Measurements from ENCODE around the gene PDE1A.

DNA sequence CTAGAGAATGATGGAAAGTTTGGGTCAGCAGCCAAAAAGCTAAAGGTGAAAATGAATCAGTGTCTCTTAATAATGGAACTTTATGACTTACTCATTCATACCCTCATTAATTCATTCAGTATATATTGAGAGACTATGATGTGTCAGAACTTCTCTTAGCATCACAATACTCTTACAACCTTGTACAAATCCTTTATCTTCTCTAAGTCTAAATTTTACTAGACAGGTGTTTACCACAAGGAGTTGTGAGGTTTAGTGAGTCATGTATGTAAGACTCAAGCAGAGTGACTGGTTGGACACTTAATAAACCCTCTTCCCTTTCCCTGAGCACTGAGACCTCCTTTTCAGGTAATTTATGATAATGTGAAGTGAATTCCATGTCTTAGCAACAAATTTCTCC, 311.6 kb downstream of the PDE1A start:
- TF ChIP-seq POLR2A (IDR thresholded peaks at IDR 0.05), result no peak
- TF ChIP-seq, protein P1, sequence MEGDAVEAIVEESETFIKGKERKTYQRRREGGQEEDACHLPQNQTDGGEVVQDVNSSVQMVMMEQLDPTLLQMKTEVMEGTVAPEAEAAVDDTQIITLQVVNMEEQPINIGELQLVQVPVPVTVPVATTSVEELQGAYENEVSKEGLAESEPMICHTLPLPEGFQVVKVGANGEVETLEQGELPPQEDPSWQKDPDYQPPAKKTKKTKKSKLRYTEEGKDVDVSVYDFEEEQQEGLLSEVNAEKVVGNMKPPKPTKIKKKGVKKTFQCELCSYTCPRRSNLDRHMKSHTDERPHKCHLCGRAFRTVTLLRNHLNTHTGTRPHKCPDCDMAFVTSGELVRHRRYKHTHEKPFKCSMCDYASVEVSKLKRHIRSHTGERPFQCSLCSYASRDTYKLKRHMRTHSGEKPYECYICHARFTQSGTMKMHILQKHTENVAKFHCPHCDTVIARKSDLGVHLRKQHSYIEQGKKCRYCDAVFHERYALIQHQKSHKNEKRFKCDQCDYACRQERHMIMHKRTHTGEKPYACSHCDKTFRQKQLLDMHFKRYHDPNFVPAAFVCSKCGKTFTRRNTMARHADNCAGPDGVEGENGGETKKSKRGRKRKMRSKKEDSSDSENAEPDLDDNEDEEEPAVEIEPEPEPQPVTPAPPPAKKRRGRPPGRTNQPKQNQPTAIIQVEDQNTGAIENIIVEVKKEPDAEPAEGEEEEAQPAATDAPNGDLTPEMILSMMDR (IDR thresholded peaks at IDR 0.05), result no peak

Measured in breast epithelium (tissue), 3 donors.